Liver (tissue), 3 donors: ENCODE results near the gene KDM5A.

Experiments
- FOXA1 ChIP-seq: IDR thresholded peaks from 2 replicates; pipeline ENCODE4 v1.6.1; 2016; ENCODE audit warnings: antibody characterized with exemption
- JUND ChIP-seq, 2 donors: IDR thresholded peaks; 2 replicates each; pipeline ENCODE4 v1.6.1; 2016; ENCODE audit warnings: antibody characterized with exemption in 2 of 2
- RAD21 ChIP-seq, 2 donors: IDR thresholded peaks; 2 replicates each; pipeline ENCODE4 v1.6.1; 2016; ENCODE audit warnings: antibody characterized with exemption in 2 of 2, mild to moderate bottlenecking in 2 of 2
- SP1 ChIP-seq: IDR thresholded peaks from 2 replicates; pipeline ENCODE4 v1.6.1; 2018; ENCODE audit warnings: antibody characterized with exemption, mild to moderate bottlenecking
- TAF1 ChIP-seq: conservative IDR thresholded peaks from 2 replicates; pipeline ENCODE4 v1.6.1; 2016; ENCODE audit warnings: antibody characterized with exemption, mild to moderate bottlenecking
- TF ChIP-seq, protein P1 (sequence below): fragments of 150-350 bp; IDR thresholded peaks from 2 replicates; pipeline ENCODE4 v1.5.1; 2017; ENCODE audit warnings: improper control_type of control experiment, low read depth, low read length; ENCODE audit not compliant: missing input control
- TF ChIP-seq, protein P2 (sequence below): IDR thresholded peaks from 2 replicates; pipeline ENCODE4 v1.6.1; 2016; ENCODE audit warnings: antibody characterized with exemption
- donor health status: healthy.
- donor health status: healthy.

DNA sequence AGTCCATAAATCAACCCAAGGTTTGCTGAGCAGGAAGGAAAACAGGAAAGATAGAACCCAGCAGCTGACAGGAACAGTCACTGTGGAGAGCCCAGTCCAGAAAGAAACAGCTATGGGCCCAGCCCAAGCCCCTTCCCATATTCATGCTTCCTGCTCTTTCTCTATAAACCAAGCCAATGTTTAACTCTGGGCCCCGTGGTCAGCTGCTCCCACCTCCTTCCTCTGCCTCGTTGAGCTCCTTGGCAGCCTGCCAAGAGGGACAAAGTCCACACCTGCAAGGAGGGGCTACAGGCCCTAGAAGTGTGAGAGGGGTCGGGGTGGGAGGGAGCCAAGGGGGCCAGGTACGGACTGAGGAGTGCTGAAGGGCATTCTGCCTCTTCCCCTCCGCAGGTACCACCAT, 136.5 kb downstream of the KDM5A start:
- TF ChIP-seq, protein P1, sequence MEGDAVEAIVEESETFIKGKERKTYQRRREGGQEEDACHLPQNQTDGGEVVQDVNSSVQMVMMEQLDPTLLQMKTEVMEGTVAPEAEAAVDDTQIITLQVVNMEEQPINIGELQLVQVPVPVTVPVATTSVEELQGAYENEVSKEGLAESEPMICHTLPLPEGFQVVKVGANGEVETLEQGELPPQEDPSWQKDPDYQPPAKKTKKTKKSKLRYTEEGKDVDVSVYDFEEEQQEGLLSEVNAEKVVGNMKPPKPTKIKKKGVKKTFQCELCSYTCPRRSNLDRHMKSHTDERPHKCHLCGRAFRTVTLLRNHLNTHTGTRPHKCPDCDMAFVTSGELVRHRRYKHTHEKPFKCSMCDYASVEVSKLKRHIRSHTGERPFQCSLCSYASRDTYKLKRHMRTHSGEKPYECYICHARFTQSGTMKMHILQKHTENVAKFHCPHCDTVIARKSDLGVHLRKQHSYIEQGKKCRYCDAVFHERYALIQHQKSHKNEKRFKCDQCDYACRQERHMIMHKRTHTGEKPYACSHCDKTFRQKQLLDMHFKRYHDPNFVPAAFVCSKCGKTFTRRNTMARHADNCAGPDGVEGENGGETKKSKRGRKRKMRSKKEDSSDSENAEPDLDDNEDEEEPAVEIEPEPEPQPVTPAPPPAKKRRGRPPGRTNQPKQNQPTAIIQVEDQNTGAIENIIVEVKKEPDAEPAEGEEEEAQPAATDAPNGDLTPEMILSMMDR = no peak
- TF ChIP-seq JUND (IDR thresholded peaks at IDR 0.05) (no peak), RAD21 (IDR thresholded peaks at IDR 0.05) (no peak), TAF1 (no peak), FOXA1 (no peak), SP1 (no peak)
- TF ChIP-seq, protein P2, sequence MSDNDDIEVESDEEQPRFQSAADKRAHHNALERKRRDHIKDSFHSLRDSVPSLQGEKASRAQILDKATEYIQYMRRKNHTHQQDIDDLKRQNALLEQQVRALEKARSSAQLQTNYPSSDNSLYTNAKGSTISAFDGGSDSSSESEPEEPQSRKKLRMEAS = no peak
